Glutamatergic neuron (in vitro differentiated cells): ENCODE data around the gene CDH24. TPM values are rescaled to one million over a fixed set of nuclear protein-coding genes. Genes with fewer than 3 reads are reported as not detected.

Experiments
- DNase-seq: peaks from one replicate; pipeline ENCODE4 v3.0.0; 2022
- H3K27ac Mint-ChIP-seq: one replicate; pipeline ENCODE4 v1.8.0; 2020; ENCODE audit warnings: mild to moderate bottlenecking, mixed read lengths, inconsistent platforms; ENCODE audit not compliant: unreplicated experiment
- H3K27me3 Mint-ChIP-seq: one replicate; pipeline ENCODE4 v1.8.0; 2020; ENCODE audit warnings: mild to moderate bottlenecking, moderate library complexity, mixed read lengths, inconsistent platforms; ENCODE audit not compliant: unreplicated experiment
- H3K36me3 Mint-ChIP-seq: one replicate; pipeline ENCODE4 v1.8.0; 2020; ENCODE audit warnings: mild to moderate bottlenecking, mixed read lengths, inconsistent platforms; ENCODE audit not compliant: unreplicated experiment
- H3K4me1 Mint-ChIP-seq: one replicate; pipeline ENCODE4 v1.8.0; 2020; ENCODE audit warnings: mild to moderate bottlenecking, low read depth, mixed read lengths, inconsistent platforms; ENCODE audit not compliant: unreplicated experiment
- H3K4me3 Mint-ChIP-seq: one replicate; pipeline ENCODE4 v1.8.0; 2020; ENCODE audit warnings: mild to moderate bottlenecking, mixed read lengths, inconsistent platforms; ENCODE audit not compliant: unreplicated experiment
- H3K9me3 Mint-ChIP-seq: one replicate; pipeline ENCODE4 v1.8.0; 2020; ENCODE audit warnings: mild to moderate bottlenecking, moderate library complexity, mixed read lengths, inconsistent platforms; ENCODE audit not compliant: unreplicated experiment
- CTCF ChIP-seq: fragments of 200-600 bp; sonication (generic); IDR thresholded peaks from one replicate; pipeline ENCODE4 v1.5.0; 2021; ENCODE audit not compliant: partially characterized antibody, unreplicated experiment
- total RNA-seq: library from RNA; stranded (reverse); fragmentation: NEBNext Ultra II Directional; extraction: Animal tissue kit (Norgen Biotek cat#: 25700); gene quantifications from one replicate; pipeline ENCODE4 v1.2.1, GENCODE V29; 2021; ENCODE audit not compliant: unreplicated experiment

Gene CDH24
- total RNA-seq, 1 donor from 2014 or later, result 164 TPM

GRCh38 chr14:23104070-23104590 lies 46.8 kb upstream of the CDH24 start:
- H3K4me3 Mint-ChIP-seq, result no peak overlapping the region
- TF ChIP-seq CTCF, result no peak
- no peaks in the 10 kb centered on the region for H3K4me1 Mint-ChIP-seq
- H3K36me3 Mint-ChIP-seq, result peaks cover 11% of the 10 kb centered on the region
- peaks cover 10% of the 10 kb centered on the region for H3K27me3 Mint-ChIP-seq
- H3K27ac Mint-ChIP-seq, result no peak overlapping the region
- peaks cover 7% of the 10 kb centered on the region for H3K9me3 Mint-ChIP-seq
- DNase-seq, result no peak

DNA sequence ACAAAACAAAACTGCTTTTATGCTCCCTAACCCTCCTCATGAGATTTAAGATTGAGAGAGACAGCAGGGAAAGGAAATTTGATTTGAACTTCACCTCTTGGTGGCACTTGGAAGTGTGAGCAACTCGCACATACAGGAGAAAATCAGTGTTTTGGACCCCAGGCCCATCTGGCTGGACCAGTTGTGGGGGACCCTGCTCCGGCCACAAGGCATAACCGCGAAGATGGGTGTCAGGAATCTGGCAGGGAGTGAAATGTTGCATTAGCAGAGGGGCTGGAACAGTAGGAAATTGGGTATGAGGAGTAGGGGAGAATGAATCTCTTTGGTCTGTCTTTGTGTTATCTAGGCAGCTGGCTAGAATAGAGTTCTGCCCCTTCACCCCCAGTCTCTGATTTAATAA lies 46.3 kb upstream of the CDH24 start:
- no peaks in the 10 kb centered on the region for H3K4me1 Mint-ChIP-seq
- H3K36me3 Mint-ChIP-seq, result peaks cover 11% of the 10 kb centered on the region

GRCh38 chr14:23102801-23103200 lies 45.5 kb upstream of the CDH24 start:
- no peaks in the 10 kb centered on the region for H3K4me1 Mint-ChIP-seq

More for the DNA sequence above, 46.3 kb upstream of the CDH24 start:
- no peak for TF ChIP-seq CTCF
- H3K27ac Mint-ChIP-seq, result no peak overlapping the region
- no peak for DNase-seq
- H3K27me3 Mint-ChIP-seq, result peaks cover 9% of the 10 kb centered on the region
- peaks cover 4% of the 10 kb centered on the region for H3K9me3 Mint-ChIP-seq
- no peak overlapping the region for H3K4me3 Mint-ChIP-seq

DNA sequence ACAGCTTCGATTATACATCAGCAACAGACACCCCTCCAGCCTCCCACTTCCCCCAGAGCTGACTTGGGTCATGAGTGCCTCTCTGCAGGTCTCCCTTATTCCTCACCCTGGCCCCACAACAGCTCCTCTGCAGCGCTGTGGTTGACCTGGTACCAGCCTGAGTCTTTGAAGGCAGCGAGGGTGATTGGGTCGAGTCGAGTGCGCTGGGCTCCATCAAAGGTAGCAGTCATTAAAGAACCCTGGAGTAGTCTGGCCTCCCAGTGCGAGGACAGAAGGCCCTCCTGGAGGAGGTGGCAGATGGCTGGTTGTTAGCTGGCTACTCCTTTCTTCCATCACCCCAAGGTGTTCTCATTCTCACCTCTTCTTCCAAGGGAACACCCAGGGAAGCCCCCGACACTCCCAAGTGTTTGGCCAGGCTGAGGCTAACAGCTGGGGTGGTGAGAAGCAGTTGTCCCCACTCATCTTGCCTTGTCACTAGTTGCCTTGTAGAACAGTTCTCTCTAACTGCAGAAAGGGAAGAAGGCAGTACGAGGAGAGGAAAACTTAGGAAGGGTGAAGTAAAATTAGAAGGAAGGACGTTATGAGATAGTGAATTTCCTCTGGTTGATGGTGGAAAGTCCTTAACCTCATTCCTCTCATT lies 44.8 kb upstream of the CDH24 start:
- H3K36me3 Mint-ChIP-seq, result peaks cover 11% of the 10 kb centered on the region
- H3K27me3 Mint-ChIP-seq, result peaks cover 9% of the 10 kb centered on the region
- no peak overlapping the region for H3K27ac Mint-ChIP-seq
- no peak for TF ChIP-seq CTCF
- H3K4me3 Mint-ChIP-seq, result no peak overlapping the region
- no peaks in the 10 kb centered on the region for H3K4me1 Mint-ChIP-seq
- DNase-seq, result no peak
- peaks cover 4% of the 10 kb centered on the region for H3K9me3 Mint-ChIP-seq

More at GRCh38 chr14:23102801-23103200, 45.5 kb upstream of the CDH24 start:
- Mint-ChIP-seq H3K27ac (no peak overlapping the region), H3K36me3 (peaks cover 11% of the 10 kb centered on the region), H3K4me3 (no peak overlapping the region), H3K27me3 (peaks cover 9% of the 10 kb centered on the region), H3K9me3 (peaks cover 4% of the 10 kb centered on the region)
- no peak for TF ChIP-seq CTCF
- no peak for DNase-seq

GRCh38 chr14:23101213-23101970 lies 44.1 kb upstream of the CDH24 start:
- H3K4me1 Mint-ChIP-seq, result no peaks in the 10 kb centered on the region
- DNase-seq, result no peak
- peaks cover 6% of the 10 kb centered on the region for H3K27me3 Mint-ChIP-seq
- H3K27ac Mint-ChIP-seq, result no peak overlapping the region
- H3K36me3 Mint-ChIP-seq, result peaks cover 6% of the 10 kb centered on the region
- H3K4me3 Mint-ChIP-seq, result no peak overlapping the region
- H3K9me3 Mint-ChIP-seq, result peaks cover 4% of the 10 kb centered on the region
- no peak for TF ChIP-seq CTCF
